Cerebellar nuclear complex (tissue), 1 donor: ENCODE data around the gene C5orf58.

ENCODE experiments used
- DNase-seq, 2 experiments: peaks; one replicate each; lab custom pipeline; 2025; lab: John Stamatoyannopoulos, UW

The C5orf58 gene

GRCh38 chr5:170283296-170283695, 50.5 kb downstream of the C5orf58 start:
- no peak for DNase-seq

GRCh38 chr5:170284231-170284630, 51.4 kb downstream of the C5orf58 start:
- DNase-seq: no peak

DNA sequence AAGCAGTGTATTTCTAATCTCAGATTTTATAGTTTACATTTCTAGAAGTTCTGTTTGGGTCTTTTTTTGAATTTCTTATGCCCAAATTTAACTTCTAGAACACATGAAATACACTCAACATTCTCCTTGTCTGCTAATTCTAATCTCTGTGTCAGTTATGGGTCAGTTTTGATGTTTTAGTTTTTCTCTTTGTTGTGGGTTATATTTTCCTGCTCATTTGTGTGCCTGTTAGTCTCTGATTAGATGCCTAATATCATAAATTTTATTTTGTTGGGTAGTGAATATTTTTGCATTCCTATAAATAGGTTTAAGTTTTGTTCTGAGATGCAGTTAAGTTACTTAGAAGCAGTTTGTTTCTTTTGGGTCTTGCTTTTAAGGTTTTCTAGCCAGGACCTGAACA, 52.4 kb downstream of the C5orf58 start:
- no peak for DNase-seq

- DNase-seq: no peak
Measured at GRCh38 chr5:170286386-170286925, 53.7 kb downstream of the C5orf58 start.

GRCh38 chr5:170287532-170287931, 54.7 kb downstream of the C5orf58 start:
- DNase-seq: no peak

GRCh38 chr5:170288151-170288550, 55.4 kb downstream of the C5orf58 start:
- no peak for DNase-seq

DNA sequence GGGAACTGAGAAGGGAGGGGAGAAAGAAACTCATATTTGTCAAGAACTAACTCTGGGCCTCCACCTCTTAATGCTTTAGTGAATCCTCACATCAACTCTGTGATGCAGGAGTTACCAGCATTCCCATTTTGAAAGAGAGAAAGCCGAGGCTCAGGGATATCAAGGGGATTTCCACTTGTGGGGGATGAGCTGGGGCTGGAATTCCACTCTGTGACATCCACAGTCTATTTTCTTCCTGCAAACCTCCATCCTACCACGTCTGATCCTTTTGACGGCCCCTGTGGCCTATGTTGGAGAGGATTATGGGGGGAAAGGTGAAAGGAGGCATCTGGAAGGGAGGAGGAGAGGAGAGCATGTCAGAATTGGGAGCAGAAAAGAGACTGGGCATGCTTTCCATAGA, 55.8 kb downstream of the C5orf58 start:
- no peak for DNase-seq

DNA sequence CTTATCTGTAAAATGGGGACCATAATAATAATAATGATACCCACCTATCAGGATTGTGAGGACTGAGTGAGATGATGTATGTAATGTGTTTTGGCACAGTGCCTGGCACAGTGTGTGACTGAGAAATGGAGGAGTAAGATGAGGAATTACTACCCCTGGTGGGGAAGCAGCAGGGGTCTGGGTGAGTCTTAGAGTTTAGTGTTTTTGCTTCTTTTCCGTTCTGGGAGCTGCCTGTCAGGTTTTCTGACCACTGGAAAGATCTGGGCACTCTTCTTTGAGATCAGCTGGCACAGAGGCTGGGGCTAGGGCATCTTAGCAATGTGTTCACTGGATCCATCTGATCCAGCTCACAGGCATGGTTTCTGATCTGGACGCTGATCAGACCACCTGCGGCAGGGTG, 56.3 kb downstream of the C5orf58 start:
- DNase-seq: no peak

DNA sequence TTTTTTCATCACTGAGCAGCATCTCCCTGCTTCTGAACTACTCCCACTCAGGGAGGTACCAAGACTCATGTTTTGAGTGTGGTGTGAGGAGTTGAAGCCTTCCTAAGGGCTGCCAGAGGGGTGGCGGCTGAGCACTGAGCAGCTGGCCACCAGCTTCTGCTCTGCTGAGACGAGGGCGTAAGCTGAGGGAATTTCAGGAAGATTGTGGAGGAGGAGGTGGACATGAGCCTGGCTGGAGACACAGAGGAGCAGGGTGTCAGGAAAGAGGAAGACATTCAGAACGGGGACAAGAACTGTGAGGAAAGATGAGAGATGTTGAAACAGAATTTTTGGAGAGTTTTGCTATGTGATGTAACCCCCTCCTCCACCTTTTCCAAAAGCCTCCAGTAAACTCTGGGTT, 57.0 kb downstream of the C5orf58 start:
- DNase-seq: no peak

DNA sequence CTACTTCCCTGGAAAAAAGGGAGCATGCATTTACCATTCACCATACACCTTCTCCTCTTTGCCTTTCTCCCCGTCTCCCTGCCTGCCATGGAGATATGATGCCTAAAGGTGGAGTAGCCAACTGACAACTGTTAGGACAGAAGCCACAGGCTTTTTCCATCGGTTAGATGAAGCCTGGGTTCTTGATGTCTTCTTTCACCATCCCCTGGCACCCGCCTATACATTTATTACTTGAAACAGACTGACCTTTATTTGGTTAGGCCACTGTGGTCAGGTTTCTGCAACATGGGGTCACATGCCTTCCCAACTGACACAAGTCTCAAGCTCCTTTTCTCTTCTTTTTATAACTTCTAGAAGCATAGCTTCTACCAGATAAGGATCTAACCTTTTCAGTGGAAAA, 57.7 kb downstream of the C5orf58 start:
- no peak for DNase-seq

DNA sequence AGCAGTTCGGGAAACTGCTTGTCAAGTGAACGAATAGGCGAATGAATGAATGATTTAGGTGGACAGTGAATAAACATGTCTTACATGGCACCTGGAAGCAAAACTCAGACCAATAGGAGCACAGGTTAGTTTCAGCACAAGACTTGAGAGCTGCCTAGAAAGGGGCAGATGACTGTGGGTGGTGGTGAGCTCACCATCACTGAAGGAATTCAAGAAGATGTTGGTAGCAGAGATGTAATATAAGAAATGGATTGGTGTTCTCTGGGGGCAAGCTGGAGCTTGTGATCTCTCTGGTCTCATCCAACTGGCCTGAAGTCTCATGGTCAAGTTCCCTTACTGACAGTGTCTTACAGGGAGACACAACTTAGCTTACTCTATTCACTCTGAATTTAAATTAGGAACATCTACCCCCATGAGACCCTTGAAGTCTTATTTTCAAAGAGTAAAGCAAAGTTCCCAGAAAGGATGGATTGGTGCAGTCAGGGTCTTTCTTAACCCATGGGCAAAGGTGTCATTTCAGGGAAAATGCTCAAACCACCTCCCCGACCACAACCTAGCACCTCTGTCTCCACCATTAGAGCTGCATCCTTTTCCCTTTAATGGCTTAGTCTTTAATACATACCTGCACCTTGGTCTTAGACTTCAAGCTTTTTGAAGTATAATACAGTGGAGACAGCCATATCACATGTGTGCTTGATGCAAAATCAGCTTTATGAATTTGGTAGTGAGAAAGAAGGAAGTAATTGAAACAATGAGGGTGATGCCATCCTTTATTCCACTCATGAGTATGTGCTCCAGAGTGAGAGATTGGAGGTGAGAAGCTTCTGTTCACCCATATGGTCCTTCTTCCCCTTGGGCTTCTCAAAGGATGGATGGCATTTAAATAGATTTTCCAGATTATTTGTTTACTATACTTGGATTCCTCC, 59.7 kb downstream of the C5orf58 start:
- DNase-seq: no peak

GRCh38 chr5:170293273-170293672, 60.5 kb downstream of the C5orf58 start:
- no peak for DNase-seq

DNA sequence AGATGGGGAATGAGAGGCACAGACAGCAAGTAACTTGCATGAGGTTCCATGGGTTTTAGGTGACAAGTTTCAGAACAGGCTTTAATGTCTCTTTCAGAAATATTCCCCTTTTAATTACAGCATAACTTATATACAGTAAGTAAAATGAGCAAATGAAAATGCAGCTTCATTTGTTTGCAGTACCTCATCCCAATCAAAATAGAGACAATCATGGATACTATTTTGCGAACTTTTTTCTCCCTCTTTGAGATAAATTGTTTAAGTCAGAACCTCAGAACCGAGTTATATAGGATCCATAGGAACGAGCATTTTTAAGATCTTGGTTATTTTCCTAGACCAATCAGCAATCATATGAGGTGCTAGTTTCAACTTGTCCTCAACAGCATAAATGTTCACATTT, 61.3 kb downstream of the C5orf58 start:
- no peak for DNase-seq

DNA sequence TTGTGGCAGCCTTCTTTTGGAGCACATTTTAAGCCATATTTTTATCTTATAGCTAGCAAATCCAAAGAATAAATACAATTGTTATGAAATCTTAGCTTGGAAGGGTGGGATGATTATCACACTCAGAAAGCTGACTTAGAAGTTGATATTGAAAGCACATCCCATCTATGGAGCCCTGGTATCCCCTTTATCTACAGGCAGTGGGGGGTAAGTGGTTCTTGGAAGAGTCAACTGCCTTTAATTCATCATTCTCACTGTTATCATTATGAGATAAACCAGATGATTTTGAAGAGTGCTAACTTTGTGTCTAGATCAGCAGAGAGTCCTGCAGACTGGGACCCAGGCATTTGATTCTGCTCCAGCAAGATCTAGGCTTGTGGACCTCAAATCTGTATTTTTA, 61.8 kb downstream of the C5orf58 start:
- DNase-seq: no peak
